AG04449 (cell line): ENCODE data around the gene SLC10A6.

Experiments
- CTCF ChIA-PET: fragments of 350-600 bp; formaldehyde crosslinking; extraction: SDS; loops from one replicate; lab custom pipeline; 2021; ENCODE audit warnings: antibody characterized with exemption; lab: Yijun Ruan, JAX
- POLR2A ChIA-PET: fragments of 400-600, 350-600 bp; formaldehyde crosslinking; extraction: SDS; loops from one replicate; lab custom pipeline; 2020; ENCODE audit warnings: antibody characterized with exemption, inconsistent platforms; lab: Yijun Ruan, JAX
- DNase-seq: peaks from one replicate; pipeline ENCODE4 v3.0.0-alpha.2; 2010; ENCODE audit warnings: low read depth, low spot score
- H3K4me3 ChIP-seq: 2 replicates; pipeline ENCODE4 v1.5.1; 2011; ENCODE audit warnings: low read depth, mild to moderate bottlenecking, control low read depth, low read length
- CTCF ChIP-seq: IDR thresholded peaks from one replicate; pipeline ENCODE4 v1.5.1; 2011; ENCODE audit warnings: mild to moderate bottlenecking, moderate library complexity, low read length, control low read depth, inconsistent platforms; ENCODE audit not compliant: insufficient read depth; ENCODE audit errors: missing control alignments

Gene SLC10A6

GRCh38 chr4:86831262-86832130 lies 17.7 kb downstream of the SLC10A6 start:
- DNase-seq: peak; percentile 80
- ChIA-PET POLR2A (interaction anchor here (1.4 to 1.5 kb wide), 2 partner anchors 9 to 13 kb away, joined by 5 read pairs; no protein-coding TSS in a partner anchor), CTCF (interaction anchor here (1.0 kb wide), 1 partner anchor 63 kb away, joined by 4 read pairs; no protein-coding TSS in a partner anchor)
- no peak overlapping the region for H3K4me3 ChIP-seq
- no peak for TF ChIP-seq CTCF

- no peak for TF ChIP-seq CTCF
- ChIA-PET POLR2A (no interaction called here), CTCF (no interaction called here)
- H3K4me3 ChIP-seq: no peak overlapping the region
- DNase-seq: no peak
Observed at GRCh38 chr4:86825511-86825910, 23.7 kb downstream of the SLC10A6 start.

- CTCF ChIA-PET: interaction anchor here (0.9 kb wide), 1 partner anchor 73 kb away, joined by 3 read pairs; no protein-coding TSS in a partner anchor
- no peak for DNase-seq
- POLR2A ChIA-PET: no interaction called here
- no peak overlapping the region for H3K4me3 ChIP-seq
- TF ChIP-seq CTCF: no peak
Observed at GRCh38 chr4:86822136-86822535, 27.0 kb downstream of the SLC10A6 start.

- POLR2A ChIA-PET: no interaction called here
- no peak overlapping the region for H3K4me3 ChIP-seq
- no peak for DNase-seq
- TF ChIP-seq CTCF: no peak
- CTCF ChIA-PET: interaction anchor here (0.6 to 1.1 kb wide), 2 partner anchors 191 to 299 kb away, joined by 3 read pairs; no protein-coding TSS in a partner anchor
Observed at GRCh38 chr4:86821151-86821550, 28.0 kb downstream of the SLC10A6 start.

GRCh38 chr4:86819561-86819960 lies 29.6 kb downstream of the SLC10A6 start:
- POLR2A ChIA-PET: no interaction called here
- no peak for TF ChIP-seq CTCF
- H3K4me3 ChIP-seq: no peak overlapping the region
- no peak for DNase-seq
- CTCF ChIA-PET: no interaction called here

- TF ChIP-seq CTCF: no peak
Observed at GRCh38 chr4:86818841-86819240, 30.3 kb downstream of the SLC10A6 start.

More at GRCh38 chr4:86818841-86819240, 30.3 kb downstream of the SLC10A6 start:
- no peak for DNase-seq
- H3K4me3 ChIP-seq: no peak overlapping the region
- CTCF ChIA-PET: interaction anchor here (1.3 kb wide), 1 partner anchor 11 kb away, joined by 3 read pairs; no protein-coding TSS in a partner anchor
- POLR2A ChIA-PET: interaction anchor here (0.8 to 1.3 kb wide), 2 partner anchors 12 to 16 kb away, joined by 3 to 5 read pairs; no protein-coding TSS in a partner anchor
